HG03159 (cell line): ENCODE data around the gene CHPF2.

Experiments used
- ATAC-seq: cut with Tn5 transposase; IDR thresholded peaks from one replicate; pipeline ENCODE4 v1.9.1; 2021; ENCODE audit warnings: mild to moderate bottlenecking, moderate library complexity; ENCODE audit not compliant: unreplicated experiment

The CHPF2 gene, protein sequence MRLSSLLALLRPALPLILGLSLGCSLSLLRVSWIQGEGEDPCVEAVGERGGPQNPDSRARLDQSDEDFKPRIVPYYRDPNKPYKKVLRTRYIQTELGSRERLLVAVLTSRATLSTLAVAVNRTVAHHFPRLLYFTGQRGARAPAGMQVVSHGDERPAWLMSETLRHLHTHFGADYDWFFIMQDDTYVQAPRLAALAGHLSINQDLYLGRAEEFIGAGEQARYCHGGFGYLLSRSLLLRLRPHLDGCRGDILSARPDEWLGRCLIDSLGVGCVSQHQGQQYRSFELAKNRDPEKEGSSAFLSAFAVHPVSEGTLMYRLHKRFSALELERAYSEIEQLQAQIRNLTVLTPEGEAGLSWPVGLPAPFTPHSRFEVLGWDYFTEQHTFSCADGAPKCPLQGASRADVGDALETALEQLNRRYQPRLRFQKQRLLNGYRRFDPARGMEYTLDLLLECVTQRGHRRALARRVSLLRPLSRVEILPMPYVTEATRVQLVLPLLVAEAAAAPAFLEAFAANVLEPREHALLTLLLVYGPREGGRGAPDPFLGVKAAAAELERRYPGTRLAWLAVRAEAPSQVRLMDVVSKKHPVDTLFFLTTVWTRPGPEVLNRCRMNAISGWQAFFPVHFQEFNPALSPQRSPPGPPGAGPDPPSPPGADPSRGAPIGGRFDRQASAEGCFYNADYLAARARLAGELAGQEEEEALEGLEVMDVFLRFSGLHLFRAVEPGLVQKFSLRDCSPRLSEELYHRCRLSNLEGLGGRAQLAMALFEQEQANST

DNA sequence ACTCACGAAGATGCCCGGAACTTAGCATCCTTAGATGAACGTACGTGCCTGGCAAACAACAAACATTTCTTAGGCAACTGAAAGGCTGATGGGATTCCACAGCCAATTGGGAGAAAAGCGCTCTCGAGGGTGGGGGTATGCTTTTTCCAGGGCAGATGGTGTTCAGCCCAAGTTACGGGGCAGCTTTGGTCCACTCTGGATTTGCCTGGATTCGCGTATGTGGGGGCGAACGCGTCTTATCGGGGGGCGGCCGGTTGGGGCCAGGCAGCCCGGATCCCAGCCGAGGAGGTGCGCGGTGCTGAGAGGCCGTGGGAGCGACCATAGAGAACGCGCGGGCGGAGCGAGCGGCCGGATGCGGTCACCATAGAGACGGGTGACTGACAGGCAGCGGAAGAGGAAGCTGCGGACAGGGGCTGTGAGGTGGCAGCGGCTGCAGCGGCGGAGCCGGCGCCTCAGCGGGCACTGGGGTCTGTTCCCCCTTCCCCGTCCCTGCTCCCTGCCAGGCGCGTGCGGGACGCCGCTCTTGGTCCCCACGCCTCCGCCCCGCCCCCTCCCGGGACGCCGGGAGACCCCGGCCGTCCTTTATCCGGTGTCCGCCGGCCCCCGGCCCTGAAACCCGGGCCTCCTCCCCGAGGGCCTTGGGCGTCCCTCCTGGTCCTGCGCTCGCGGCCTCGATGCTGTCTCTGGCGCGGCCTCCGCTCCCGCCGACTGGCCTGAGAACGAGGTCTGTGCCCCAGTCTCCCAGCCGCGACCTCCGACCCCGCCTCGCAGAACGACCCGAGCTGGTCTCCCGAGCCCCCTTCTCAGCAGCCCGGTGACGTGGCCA lies at the start of gene CHPF2:
Gene CHPF2 (plus strand): TSS at position 393 of the 826 bp plus-strand sequence. CDS start 1,529 bp downstream, outside the sequence.
- ATAC-seq: peak; percentile 97

DNA sequence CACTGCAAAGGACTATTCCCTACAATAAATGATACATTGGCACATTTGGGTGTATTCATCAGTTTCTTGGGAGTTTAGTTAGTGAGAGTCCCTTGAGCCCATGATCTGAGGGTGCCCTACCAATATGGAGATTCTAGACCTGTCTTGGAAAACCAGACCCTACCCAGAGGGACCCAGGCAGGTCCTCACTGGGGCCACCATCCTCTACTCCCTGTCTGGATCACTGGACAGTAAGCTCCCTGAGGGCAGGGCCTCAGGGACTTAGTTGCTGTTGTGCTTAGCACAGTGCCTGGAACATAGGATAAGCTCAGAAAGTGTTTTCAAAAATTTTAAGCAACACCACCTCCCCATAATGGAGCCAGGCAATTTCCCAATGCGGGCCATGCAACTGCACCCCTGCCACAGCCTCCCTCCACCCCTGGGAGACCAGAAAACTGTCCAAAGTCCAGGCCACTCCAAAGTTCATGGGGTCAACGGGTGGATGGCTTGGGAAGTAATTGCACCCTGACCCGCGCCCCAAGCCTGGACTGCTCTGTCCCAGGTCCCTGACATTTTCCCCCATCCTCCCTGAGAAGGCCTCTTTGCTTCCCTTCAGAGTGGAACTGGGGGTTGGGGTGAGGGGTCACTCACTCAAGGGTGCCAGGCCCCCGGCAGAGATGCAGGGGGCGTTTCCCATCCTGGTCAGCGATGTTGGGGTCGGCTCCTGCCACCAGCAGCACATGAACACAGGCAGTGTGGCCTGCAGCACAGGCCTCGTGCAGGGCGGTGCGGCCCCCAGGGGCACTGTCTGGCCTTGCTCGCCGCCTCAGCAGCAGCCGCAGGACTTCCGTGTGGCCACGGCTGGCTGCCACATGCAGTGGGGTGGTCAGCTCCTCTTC lies 46.3 kb upstream of the CHPF2 start:
- ATAC-seq: no peak

DNA sequence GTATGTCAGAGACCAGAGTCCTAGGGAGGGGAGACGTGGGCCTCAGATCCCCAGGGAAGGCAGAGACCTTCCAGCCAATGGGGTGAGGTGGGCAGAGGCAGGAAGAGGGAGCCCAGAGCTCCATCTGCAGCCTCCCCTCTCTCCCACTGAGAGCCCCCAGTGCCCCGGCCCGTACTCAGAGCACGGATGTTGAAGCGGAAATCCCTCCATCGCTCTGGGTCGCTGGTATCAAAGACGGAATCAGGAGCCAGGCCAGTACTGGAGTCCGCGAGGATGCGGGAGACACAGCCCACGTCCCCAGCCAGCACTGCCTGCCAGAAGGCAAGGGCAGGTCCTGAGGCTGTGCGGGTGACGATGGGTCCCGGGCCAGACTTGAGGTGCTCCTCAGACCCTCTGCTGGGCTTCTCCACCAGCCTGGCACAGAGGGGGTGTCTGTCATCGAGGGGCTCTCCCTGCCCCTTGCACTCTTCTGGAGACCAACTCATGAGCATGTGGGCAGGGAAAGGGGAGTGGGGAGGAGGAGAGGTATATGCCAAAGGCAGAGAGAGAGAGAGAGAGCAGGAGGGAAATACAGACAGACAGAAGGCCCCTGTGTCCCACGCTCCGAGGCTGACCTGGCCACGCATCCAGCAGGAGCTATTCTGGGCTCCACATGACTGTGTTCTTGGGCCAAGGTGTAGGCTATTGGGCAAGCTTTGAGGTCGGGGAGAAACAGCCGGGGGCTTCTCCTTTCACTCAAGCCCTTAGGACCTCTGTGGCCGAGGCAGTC lies 45.5 kb upstream of the CHPF2 start, which contains the start of gene ASB10:
Gene ASB10 (minus strand): TSS at position 611 of the 769 bp plus-strand sequence. CDS start 120 bp downstream, at position 491.
- no peak for ATAC-seq

DNA sequence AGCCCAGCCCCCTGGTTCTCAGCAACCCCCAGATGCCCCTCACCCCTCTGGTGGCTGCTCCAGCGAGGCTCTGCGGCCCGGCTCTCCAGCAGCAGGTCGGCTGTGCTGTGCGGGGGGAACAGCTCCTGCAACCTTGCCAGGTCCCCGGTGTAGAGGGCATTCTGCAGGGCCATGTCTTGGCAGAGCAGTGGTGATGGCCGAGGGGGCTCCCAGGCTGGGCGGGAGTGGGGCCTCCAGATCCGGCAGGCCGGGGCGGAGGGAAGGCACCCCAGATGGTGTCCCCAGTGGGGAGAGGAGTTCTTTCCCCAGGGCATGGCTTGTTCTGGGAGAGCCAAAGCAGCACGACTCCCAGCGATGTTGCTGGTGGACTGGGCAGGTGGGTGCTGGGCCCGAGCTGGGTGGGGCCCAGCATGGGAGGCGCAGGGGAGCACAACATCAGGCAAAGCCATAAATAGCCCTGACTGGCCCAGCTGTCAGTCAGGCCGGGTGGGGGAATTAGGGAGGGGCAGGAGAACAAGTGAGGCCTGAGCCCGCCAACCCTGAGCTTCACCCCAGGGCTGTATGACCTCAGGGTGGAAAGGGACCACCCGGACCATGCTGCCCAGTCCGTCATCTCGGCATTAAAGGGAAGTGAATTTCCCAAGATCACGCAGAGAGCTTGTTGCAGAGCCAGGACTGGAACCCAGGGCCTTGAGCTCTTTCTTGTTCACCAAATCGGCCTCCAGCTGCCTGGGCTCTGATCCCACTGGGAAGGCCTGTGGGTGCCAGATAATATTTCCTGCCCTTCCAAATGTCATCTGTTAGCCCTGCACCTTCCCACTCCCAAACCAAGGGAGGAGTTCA lies 44.7 kb upstream of the CHPF2 start:
- ATAC-seq: no peak

DNA sequence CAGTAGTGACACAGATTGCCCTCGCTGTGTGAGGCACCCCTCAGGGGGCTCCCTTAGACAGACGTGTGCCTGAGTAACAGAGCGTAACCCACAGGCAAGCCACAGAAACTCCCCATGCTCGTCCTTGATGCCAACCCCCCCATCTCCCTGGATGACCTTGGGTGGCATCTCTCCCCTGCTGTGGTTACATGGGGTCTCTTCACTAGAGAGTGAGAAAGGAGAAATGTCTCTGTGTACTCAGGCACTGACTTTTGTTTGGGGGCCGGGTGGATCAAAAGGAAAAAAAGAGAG lies 44.1 kb upstream of the CHPF2 start:
- no peak for ATAC-seq

DNA sequence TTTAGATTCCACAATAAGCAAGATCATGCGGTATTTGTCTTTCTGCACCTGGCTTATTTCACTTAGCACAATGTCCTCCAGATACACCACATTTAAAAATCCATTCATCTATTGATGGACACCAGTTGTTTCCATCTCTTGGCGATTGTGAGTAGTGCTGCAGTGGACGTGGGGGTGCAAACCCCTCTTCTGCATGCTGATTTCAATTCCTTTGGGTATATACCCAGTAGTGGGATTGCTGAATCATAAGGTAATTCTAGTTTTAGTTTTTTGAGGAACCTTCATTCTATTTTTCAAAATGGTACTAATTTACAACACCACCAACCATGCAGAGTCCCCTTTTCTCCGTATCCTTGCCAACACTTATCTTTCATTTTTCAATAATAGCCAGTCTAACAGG lies 43.2 kb upstream of the CHPF2 start:
- ATAC-seq: no peak

DNA sequence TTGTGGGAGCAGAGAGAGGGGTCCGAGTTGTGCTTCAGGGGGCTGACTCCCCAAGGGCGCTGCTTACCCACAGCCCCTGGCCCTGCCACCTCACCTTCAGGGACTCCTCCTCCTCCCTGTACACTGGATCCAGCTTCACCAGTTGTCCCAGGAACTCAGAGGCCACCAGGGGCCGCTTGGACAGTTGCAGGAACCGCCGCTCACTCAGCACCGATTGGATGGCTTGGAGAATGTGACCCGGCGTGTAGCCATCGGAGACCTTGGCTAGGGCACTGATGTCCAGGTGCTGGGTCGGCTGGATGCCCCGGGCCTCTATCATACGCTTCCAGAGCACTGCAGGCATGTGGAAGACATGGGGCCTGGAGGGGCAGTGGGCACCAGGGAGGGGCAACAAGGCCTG lies 40.7 kb upstream of the CHPF2 start:
- no peak for ATAC-seq

DNA sequence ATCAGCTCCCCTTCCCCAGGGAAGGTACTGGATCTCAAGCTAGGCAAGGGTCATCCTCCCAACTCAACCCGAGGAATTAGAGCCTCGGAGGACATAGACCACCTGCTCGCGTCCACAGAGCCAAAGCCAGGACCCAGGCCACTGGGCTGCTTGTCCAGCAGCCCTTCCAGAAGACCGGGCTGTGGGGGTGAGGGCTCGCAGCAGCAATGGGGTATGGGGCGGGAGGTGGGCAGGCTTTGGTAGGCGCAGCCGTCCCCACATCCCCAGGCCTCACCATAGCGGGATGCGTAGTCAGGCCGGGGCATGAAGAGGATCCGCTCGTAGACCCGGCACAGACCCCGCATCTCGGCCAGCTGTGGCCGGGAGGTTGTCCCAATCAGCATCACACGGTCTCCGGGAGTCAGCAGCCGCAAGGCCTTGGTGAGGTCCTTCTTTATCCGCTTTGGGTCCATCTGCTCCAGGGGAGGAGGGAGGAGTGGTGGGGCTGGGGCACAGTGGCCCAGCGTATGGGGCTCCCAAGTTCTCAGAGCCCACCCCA lies 40.2 kb upstream of the CHPF2 start:
- ATAC-seq: no peak

DNA sequence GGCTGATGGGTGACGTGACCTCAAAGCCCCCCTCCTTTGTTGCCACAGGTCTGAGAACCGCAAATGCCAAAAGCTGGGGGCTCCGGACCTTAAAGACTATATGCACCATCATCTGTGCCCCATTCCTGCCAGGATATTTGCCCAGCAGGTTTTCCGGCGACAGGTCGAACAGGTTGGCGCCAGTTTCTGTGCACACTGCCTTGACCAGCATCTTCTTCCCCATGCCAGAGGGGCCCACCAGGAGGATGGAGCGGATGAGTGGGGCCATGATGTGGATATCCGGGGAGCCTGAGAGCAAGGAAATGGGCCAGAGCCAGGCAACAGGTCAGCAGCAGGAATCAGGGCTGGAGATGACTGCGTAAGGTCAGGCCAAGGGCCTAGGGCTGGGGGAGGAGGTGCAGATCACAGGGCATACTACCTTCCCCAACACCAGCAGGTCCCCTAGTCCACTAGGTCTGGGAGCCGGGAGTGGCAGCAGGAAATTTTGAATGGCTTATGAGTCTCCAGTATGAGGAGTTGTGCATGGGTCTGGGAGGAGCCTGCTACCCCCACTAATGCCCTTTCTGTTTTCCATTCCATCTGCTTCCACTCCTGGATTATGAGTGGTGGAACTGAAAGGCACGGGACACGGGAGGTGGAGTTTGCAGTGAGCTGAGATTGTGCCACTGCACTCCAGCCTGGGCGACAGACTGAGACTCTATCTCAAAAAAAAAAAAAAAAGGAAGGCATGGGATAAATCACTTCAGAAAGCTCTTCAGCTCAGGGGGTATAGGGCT lies 38.9 kb upstream of the CHPF2 start:
- no peak for ATAC-seq

DNA sequence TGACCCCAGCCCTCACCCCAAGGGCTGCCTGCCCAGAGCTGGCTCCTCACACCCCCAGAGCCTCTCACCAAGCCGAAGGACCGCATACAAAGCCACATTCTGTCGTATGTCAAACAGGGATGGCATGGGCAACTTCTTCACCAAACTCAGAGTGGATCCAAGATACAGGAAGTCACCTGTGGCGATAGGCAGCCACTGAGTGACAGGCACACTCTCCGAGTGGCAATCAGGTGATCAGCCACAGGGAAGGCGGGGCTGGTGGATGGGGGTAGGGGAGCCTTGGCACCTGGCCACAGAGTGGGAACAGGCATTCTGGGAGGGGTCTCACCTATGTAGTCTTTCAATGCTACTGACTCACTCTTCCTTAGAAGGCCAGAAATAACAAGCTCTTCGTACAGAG lies 38.1 kb upstream of the CHPF2 start:
- ATAC-seq: no peak

DNA sequence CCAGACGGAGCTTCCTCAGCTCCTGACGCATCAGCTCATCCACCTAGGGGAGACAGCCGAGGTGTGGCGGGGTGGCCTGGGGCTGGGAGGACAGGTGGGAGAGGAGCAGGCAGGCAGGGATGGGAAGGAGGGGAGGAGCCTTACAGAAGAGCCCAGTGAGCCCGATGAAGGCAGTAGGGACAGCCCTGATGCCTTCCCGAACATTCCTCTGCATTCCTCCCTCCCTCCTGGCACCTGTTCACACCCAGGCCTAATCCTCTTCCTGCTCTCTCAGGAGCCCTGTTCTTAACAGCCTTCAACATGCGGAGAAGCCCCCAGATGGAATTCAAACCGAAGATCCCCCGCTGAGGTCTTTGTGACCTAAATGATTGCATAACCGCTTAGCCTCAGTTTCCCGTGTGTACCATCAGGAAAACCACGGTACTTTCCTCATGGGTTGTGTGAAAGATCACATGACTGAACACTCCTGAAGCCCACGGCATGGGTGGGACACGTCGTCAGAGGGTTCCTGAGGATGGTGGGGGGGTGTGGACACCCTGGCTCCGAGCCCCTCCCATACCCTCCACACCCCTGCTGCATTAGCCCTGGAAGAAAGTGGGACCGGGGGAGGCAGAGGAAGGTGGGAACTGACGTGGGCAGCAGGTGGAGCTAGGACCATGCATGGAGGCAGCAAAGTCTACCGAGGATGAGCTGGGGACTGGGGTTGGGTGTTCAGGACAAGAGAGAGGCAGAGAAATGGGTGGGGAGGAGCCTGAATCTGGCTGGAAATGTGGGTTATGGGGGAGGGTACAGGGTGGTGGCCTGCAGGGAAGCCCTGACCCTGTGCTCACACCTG lies 36.5 kb upstream of the CHPF2 start:
- ATAC-seq: no peak

DNA sequence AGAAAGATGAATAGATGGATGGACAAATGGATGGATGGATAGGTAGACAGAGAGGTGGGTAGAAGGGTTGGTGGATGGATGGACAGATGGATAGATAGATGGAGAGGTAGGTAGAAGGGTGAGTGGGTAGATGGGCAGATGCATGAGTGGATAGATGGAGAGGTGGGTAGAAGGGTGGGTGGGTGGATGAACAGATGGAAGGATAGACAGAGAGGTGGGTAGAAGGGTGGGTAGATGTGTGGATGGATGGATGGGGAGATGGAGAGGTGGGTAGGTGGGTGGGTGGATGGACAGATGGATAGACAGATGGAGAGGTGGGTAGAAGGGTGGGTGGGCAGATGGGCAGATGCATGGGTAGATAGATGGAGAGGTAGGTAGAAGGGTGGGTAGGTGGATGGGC lies 34.4 kb upstream of the CHPF2 start:
- ATAC-seq: no peak

DNA sequence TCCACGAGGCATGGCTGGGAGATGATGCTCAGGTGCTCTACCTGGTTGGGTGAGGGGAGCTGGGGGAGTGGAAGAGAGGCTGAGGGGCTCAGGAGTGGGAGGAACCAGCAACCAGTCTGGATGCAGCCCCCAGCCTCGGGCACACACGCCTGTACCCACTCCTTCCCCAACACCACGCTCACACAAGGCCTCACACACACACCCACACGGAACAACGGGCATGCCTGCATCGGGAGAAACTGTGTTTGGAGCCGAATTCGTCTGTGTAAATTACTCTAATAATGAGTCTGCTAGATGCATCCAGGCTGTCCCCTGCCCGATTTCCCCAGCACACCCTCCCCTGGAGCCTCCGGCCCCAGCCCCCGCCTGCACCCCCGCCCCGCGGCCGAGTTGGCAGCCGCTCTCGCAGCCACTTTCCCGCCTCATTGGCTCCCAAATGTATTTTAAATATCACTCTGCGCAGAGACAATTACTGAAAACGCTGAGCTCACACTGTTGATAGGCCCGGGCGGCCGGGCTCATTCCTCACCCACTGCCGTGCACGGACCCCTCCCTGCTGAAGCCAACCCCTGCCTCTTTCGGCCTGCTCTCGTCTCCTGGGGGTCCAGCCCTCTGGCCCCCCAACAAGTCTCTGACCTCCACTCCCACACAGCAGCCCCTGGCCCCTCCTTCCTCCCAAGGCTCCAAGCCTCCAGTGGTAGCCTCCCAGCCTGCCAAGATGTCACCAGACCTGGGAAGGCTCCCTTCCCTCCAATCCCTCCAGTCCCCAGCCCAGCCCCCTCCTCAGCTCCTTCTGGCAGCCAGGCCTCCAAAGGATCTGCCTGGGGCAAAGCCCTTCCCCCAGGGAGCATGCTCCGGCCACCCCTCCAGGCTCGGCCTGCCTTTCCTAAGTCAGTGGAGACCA lies 33.1 kb upstream of the CHPF2 start:
- no peak for ATAC-seq

DNA sequence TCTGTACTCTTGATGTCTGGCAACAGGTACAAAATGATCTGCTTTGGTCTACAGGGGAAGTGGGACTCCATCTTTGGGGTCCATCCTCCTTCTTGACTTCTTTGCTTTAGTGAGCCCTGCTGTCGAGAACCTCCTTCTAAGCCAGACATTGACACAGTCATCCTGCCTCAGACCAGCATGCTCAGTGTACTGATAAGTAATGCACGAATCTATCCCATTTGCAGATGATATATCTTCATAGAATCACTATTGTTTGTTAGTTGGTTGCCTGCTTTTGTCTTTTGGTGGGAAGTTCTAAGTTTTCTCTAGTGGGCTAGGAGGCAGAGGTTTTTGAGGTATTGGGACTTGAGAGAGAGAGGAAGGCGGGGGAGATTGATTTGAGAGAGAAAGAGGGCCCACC lies 30.9 kb upstream of the CHPF2 start:
- ATAC-seq: no peak

DNA sequence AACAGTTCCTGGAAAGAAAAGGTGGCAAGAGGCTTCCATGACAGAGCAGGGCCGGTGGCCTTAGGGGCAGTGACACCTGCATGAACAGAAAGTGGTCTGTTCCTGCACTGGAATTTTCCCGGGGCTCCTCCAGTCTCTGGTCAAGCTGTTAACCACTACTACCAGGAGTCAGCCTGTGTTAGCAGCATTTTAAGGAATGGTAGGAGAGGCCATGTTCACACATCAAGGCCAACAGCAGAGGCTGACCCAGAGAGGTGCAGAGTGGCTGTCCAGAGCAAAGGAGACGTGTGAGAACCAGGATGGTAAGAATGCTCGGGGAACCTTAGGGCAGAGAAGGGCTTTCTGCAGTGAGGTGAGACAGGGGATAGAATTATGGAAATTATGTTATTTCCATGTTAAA lies 30.5 kb upstream of the CHPF2 start:
- ATAC-seq: no peak

DNA sequence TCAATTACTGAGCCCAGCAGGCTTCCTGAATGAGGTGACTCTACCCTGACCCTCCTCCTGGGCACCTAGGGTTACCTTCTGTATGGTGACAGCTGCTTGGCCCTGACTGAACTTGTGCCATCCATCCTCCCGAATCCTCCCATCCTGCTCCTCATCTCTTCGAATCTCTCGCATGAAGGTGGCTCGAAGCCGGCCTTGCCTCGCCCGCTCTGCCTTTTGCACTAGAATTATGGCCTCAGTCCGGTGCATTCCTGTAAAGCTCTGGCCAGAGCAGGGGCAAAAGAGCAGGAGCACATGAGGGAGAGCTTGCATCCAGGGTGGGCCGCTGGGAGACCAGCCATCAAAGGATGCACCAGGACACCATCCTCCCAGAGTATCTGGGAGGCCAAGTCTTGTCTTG lies 29.4 kb upstream of the CHPF2 start:
- ATAC-seq: no peak
